SK-N-MC (cell line): ENCODE measurements around the gene LENG9.

Experiments
- EZH2 ChIP-seq: fragments of 200-600 bp; sonication (generic); IDR thresholded peaks from one replicate; pipeline ENCODE4 v1.6.1; 2017; ENCODE audit warnings: antibody characterized with exemption
- POLR2AphosphoS5 ChIP-seq: IDR thresholded peaks from 2 replicates; pipeline ENCODE4 v1.6.1; 2012; ENCODE audit warnings: mild to moderate bottlenecking, low read depth, low read length, borderline replicate concordance

DNA sequence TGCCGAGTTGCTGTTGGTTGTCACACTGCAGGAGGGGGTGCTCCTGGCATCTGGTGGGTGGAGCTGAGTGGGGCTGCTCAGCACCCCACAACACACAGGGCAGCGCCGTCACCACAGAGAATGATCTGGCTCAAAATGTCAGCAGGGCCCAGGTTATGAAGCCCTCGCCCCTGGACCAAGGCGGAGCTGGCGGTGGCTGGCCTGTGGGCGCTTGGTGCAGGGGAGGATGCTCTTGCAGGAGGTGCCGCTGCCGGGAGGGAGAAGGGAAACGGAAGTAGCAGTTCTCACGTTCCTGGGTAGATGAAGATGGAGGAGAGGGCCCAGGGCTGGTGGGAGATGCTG, 28.7 kb downstream of the LENG9 start:
- TF ChIP-seq EZH2 (no peak), POLR2AphosphoS5 (no peak)
